PC-3 (cell line): ENCODE data around the gene NECTIN4.

Experiments
- CTCF ChIP-seq: fragments of 300-600 bp; sonication (generic); conservative IDR thresholded peaks from 2 replicates; pipeline ENCODE4 v1.5.1; 2017; ENCODE audit warnings: antibody characterized with exemption, low read depth, mild to moderate bottlenecking, low read length
- EZH2phosphoT487 ChIP-seq: fragments of 300-600 bp; sonication (generic); IDR thresholded peaks from 2 replicates; pipeline ENCODE4 v1.6.1; 2018; ENCODE audit warnings: mild to moderate bottlenecking, antibody characterized with exemption, low read length, borderline replicate concordance

- no peak for TF ChIP-seq EZH2phosphoT487
- no peak for TF ChIP-seq CTCF
Measured at GRCh38 chr1:161117759-161118581, 28.6 kb upstream of the NECTIN4 start, which contains the start of the genes NIT1 and PFDN2.
